Measurements from ENCODE around the gene SCUBE3.

SCUBE3 gene

DNA sequence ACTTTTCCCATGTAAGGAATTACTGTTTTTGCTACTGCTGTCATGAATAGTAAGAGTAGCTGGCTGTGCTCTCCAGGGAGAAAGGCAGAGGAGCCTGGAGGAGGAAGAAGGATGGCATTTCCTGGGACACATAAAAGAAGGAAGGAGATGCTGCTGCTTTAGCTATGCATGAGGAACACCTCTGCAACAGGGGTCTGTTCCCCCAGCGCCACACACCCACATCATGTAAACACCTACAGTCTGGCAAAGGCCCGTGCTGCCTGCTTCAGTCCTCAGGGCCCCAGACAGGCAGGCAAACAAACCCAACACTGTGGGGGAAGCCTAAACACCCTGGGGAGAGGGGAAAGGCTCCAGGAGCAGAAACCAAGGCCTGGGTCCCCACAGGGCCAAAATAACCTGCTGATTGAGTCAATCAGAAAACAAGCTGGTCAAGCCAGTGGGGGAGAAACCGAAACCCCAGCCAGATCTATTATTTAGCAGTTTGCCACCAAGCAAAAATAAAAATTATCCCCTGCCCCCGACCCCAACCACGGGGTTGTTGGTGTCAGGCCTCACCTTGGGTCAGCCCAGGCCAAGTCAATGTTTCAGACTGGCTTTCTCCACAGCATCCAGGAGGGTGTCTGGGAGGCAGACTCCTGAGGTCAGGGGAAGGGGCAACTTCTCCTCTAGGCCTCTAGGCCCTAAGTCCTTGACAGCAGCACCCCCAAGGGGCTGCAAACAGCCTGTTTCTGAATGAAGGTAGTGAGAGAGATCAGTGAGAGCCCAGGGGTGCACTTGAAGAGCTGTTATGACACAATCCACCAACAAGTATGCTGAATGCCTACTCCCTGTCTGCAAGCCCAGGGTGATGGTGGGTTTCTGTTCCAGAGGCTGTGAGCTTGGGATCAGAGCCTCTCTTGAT, 34.6 kb upstream of the SCUBE3 start:
- Histone ChIP-seq H3K79me2 (ENCODE audit: insufficient read depth, low read length) (no peaks in the 10 kb centered on the region), H3K9me2 (replicated peaks; ENCODE audit: insufficient read depth, low read length) (no peaks in the 10 kb centered on the region), H3K27ac (ENCODE audit: low read depth, low read length) (no peak overlapping the region), H3K4me3 (ENCODE audit: insufficient read depth, low read length, poor library complexity, severe bottlenecking) (no peak overlapping the region), H3K4me2 (ENCODE audit: low read depth, low read length, poor library complexity, severe bottlenecking) (no peak overlapping the region), H3K9me3 (ENCODE audit: insufficient read depth, low read length) (no peaks in the 10 kb centered on the region), H3K36me3 (ENCODE audit: low read length) (no peaks in the 10 kb centered on the region), H4K20me1 (ENCODE audit: low read depth, low read length) (no peaks in the 10 kb centered on the region), H3K9ac (ENCODE audit: low read length) (no peak overlapping the region), H2AFZ (ENCODE audit: low read depth, low read length, severe bottlenecking) (no peak overlapping the region), H3K27me3 (ENCODE audit: low read length) (no peaks in the 10 kb centered on the region), H3F3A (ENCODE audit: insufficient read depth) (no peaks in the 10 kb centered on the region)
- no peak for TF ChIP-seq EZH2phosphoT487 (conservative IDR thresholded peaks at IDR 0.05; ENCODE audit: low read length)
- TF ChIP-seq, protein P1, sequence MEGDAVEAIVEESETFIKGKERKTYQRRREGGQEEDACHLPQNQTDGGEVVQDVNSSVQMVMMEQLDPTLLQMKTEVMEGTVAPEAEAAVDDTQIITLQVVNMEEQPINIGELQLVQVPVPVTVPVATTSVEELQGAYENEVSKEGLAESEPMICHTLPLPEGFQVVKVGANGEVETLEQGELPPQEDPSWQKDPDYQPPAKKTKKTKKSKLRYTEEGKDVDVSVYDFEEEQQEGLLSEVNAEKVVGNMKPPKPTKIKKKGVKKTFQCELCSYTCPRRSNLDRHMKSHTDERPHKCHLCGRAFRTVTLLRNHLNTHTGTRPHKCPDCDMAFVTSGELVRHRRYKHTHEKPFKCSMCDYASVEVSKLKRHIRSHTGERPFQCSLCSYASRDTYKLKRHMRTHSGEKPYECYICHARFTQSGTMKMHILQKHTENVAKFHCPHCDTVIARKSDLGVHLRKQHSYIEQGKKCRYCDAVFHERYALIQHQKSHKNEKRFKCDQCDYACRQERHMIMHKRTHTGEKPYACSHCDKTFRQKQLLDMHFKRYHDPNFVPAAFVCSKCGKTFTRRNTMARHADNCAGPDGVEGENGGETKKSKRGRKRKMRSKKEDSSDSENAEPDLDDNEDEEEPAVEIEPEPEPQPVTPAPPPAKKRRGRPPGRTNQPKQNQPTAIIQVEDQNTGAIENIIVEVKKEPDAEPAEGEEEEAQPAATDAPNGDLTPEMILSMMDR (IDR thresholded peaks at IDR 0.05; ENCODE audit: insufficient read depth, low read length, poor library complexity, severe bottlenecking), result no peak

DNA sequence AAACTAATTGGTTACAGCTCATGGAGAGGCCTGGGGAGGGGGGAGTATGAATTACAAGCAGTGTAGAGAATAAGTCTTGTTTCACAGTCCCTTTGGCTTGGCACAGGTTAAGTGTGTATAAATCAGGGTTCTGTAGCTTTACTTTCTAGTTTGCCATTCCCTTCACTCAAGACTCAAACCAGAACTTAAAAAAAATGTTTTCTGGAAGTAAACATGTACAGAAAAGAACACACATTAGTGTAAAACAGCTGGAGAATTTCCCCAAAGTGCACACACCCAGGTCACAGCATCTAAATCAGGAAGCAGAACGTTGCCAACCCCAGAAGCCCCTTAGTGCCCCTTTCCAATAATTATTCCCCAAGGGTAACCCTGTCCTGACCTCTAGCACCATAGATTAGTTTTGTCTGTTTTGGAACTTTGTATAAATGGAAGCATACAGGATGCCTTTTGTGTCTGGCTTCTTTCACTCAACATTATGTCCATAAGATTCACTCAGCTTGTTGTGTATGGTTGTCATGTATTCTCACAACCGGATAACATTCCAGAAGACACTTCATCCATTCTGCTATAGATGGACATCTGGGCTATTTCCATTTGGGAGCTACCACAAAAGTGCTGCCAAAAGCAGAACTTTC, 33.7 kb upstream of the SCUBE3 start:
- no peak for TF ChIP-seq EZH2phosphoT487 (conservative IDR thresholded peaks at IDR 0.05; ENCODE audit: low read length)
- TF ChIP-seq, protein P1 (IDR thresholded peaks at IDR 0.05; ENCODE audit: insufficient read depth, low read length, poor library complexity, severe bottlenecking), result no peak
- no peaks in the 10 kb centered on the region for H4K20me1 ChIP-seq (ENCODE audit: low read depth, low read length)
- H3K27ac ChIP-seq (ENCODE audit: low read depth, low read length), result no peak overlapping the region
- H2AFZ ChIP-seq (ENCODE audit: low read depth, low read length, severe bottlenecking), result no peak overlapping the region
- H3K27me3 ChIP-seq (ENCODE audit: low read length), result no peaks in the 10 kb centered on the region
- no peak overlapping the region for H3K9ac ChIP-seq (ENCODE audit: low read length)
- no peaks in the 10 kb centered on the region for H3F3A ChIP-seq (ENCODE audit: insufficient read depth)
- no peaks in the 10 kb centered on the region for H3K36me3 ChIP-seq (ENCODE audit: low read length)
- H3K9me3 ChIP-seq (ENCODE audit: insufficient read depth, low read length), result no peaks in the 10 kb centered on the region
- H3K9me2 ChIP-seq (replicated peaks; ENCODE audit: insufficient read depth, low read length), result no peaks in the 10 kb centered on the region
- no peak overlapping the region for H3K4me2 ChIP-seq (ENCODE audit: low read depth, low read length, poor library complexity, severe bottlenecking)
- no peak overlapping the region for H3K4me3 ChIP-seq (ENCODE audit: insufficient read depth, low read length, poor library complexity, severe bottlenecking)
- H3K79me2 ChIP-seq (ENCODE audit: insufficient read depth, low read length), result no peaks in the 10 kb centered on the region

DNA sequence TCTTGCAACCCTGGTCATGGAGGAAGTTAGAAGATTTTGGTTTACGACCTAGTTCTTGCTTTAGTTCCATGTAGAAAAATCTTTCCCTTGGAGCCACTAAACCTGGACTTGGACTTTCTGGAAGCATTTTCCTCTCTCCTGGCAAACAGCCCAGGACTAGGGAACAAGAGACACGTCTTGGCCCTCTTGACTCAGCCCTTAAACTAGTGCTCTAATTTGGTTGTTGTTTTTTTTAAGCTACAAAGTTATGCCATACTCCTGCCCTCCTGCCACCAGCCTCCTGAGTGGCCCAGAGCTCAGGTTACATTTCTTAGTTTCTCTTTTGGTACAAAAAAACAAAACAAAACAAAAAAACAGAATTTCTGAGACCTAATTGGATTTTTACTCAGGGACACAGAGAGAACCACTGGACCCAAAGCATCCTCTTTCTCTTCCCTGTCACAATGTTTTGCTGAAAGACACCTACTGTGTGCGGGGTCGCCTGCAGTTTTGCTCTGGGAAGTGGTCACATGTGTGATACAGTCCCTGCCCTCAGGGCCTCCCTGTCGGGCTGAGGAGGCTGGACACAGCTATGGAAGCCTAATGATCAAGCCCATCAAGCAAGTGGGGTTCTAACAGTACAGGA, 32.3 kb upstream of the SCUBE3 start:
- no peak overlapping the region for H3K9ac ChIP-seq (ENCODE audit: low read length)
- H3K4me3 ChIP-seq (ENCODE audit: insufficient read depth, low read length, poor library complexity, severe bottlenecking), result no peak overlapping the region

More for the DNA sequence above, 32.3 kb upstream of the SCUBE3 start:
- H3K27me3 ChIP-seq (ENCODE audit: low read length), result no peaks in the 10 kb centered on the region
- H3K9me2 ChIP-seq (replicated peaks; ENCODE audit: insufficient read depth, low read length), result no peaks in the 10 kb centered on the region
- no peak overlapping the region for H3K4me2 ChIP-seq (ENCODE audit: low read depth, low read length, poor library complexity, severe bottlenecking)
- H2AFZ ChIP-seq (ENCODE audit: low read depth, low read length, severe bottlenecking), result no peak overlapping the region
- no peak overlapping the region for H3K27ac ChIP-seq (ENCODE audit: low read depth, low read length)
- H4K20me1 ChIP-seq (ENCODE audit: low read depth, low read length), result no peaks in the 10 kb centered on the region
- H3F3A ChIP-seq (ENCODE audit: insufficient read depth), result no peaks in the 10 kb centered on the region
- H3K36me3 ChIP-seq (ENCODE audit: low read length), result no peaks in the 10 kb centered on the region
- TF ChIP-seq EZH2phosphoT487 (conservative IDR thresholded peaks at IDR 0.05; ENCODE audit: low read length), result no peak
- TF ChIP-seq, protein P1 (IDR thresholded peaks at IDR 0.05; ENCODE audit: insufficient read depth, low read length, poor library complexity, severe bottlenecking), result no peak
- H3K79me2 ChIP-seq (ENCODE audit: insufficient read depth, low read length), result no peaks in the 10 kb centered on the region
- H3K9me3 ChIP-seq (ENCODE audit: insufficient read depth, low read length), result no peaks in the 10 kb centered on the region
